ENCODE measurements around the gene RAPGEF4. TPM values are rescaled to one million over a fixed set of nuclear protein-coding genes. Genes with fewer than 3 reads are reported as not detected.

The RAPGEF4 gene
- total RNA-seq, 1 experiment from 2014 or later, result 0.98 TPM

- Histone ChIP-seq H3K36me3 (ENCODE audit: control insufficient read depth, insufficient read depth, low read length) (no peaks in the 10 kb centered on the region), H3K4me3 (ENCODE audit: low read depth, low read length) (no peak overlapping the region), H3K4me1 (peaks cover 11% of the 10 kb centered on the region), H3K9me3 (no peaks in the 10 kb centered on the region), H3K27me3 (replicated peaks; ENCODE audit: control insufficient read depth, insufficient read depth, low read length) (no peaks in the 10 kb centered on the region)
- Mint-ChIP-seq H3K27ac (ENCODE audit: unreplicated experiment) (no peak overlapping the region), H3K36me3 (ENCODE audit: insufficient read depth, unreplicated experiment) (no peaks in the 10 kb centered on the region), H3K4me3 (ENCODE audit: unreplicated experiment) (no peak overlapping the region), H3K27me3 (ENCODE audit: insufficient read depth, unreplicated experiment) (peaks cover 8% of the 10 kb centered on the region), H3K9me3 (ENCODE audit: unreplicated experiment) (no peaks in the 10 kb centered on the region), H3K4me1 (ENCODE audit: low read depth, unreplicated experiment) (peaks cover 4% of the 10 kb centered on the region)
- ChIA-PET POLR2A (no interaction called here), CTCF (no interaction called here)
- no peak for TF ChIP-seq CTCF (IDR thresholded peaks at IDR 0.05; ENCODE audit: insufficient read depth in 1 of 2, low read depth in 1 of 2, low read length in 1 of 2, severe bottlenecking in 1 of 2, unreplicated experiment in 1 of 2)
- intact Hi-C loops (cut with micrococcal nuclease; ENCODE audit: unreplicated experiment), result no loop called here
- DNase-seq, result no peak
- no TSS peak for BruUV-seq (replicated peaks)
Measured at GRCh38 chr2:172722481-172722880, 13.2 kb upstream of the RAPGEF4 start.

DNA sequence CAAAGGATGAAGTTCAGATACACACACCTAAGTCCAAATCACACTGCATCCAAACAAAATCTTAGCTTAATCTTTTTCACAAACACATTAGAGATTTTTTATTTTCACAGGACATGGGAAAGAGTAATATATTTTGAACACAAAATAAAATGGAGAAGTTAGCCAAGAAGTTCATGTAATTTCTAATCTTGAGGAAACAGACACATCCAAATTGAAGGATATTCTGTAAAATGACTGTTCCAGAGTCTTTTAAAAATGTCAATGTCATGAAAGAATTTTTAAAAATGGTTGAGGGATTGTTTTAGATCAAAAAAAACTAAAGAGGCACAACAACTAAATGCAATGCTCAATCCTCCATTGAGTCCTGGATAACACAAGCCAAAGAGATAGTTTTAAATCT is 12.4 kb upstream of the RAPGEF4 start:
- no peaks in the 10 kb centered on the region for H3K36me3 Mint-ChIP-seq (ENCODE audit: insufficient read depth, unreplicated experiment)
- no peak for DNase-seq
- Histone ChIP-seq H3K27me3 (replicated peaks; ENCODE audit: control insufficient read depth, insufficient read depth, low read length) (no peaks in the 10 kb centered on the region), H3K4me3 (ENCODE audit: low read depth, low read length) (no peak overlapping the region), H3K9me3 (no peaks in the 10 kb centered on the region), H3K36me3 (ENCODE audit: control insufficient read depth, insufficient read depth, low read length) (no peaks in the 10 kb centered on the region), H3K4me1 (peaks cover 11% of the 10 kb centered on the region)
- no TSS peak for BruUV-seq (replicated peaks)
- intact Hi-C loops (cut with micrococcal nuclease; ENCODE audit: unreplicated experiment), result no loop called here
- POLR2A ChIA-PET, result no interaction called here
- H3K27me3 Mint-ChIP-seq (ENCODE audit: insufficient read depth, unreplicated experiment), result peaks cover 8% of the 10 kb centered on the region
- no peaks in the 10 kb centered on the region for H3K9me3 Mint-ChIP-seq (ENCODE audit: unreplicated experiment)
- no peak overlapping the region for H3K4me3 Mint-ChIP-seq (ENCODE audit: unreplicated experiment)
- no peak overlapping the region for H3K27ac Mint-ChIP-seq (ENCODE audit: unreplicated experiment)
- CTCF ChIA-PET, result no interaction called here
- peaks cover 4% of the 10 kb centered on the region for H3K4me1 Mint-ChIP-seq (ENCODE audit: low read depth, unreplicated experiment)
- TF ChIP-seq CTCF (IDR thresholded peaks at IDR 0.05; ENCODE audit: insufficient read depth in 1 of 2, low read depth in 1 of 2, low read length in 1 of 2, severe bottlenecking in 1 of 2, unreplicated experiment in 1 of 2), result no peak

DNA sequence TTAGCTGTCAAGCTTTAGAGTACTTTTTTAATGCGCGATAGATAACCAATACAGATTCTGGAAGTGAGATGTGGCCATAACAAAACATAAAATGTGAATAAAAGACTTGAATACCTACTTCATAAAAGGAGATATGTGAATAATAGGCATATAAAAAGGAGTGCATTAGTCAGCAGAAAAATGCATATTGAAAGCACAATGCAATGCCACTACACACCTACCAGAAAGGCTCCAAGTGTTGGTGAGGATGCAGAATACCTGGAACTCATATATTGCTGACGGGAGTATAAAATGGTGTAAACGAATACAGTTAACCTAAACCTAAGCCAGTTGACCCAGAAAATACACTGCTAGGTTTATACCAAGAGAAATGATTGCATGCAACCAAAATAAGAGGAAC is 10.9 kb upstream of the RAPGEF4 start:
- intact Hi-C loops (cut with micrococcal nuclease; ENCODE audit: unreplicated experiment), result no loop called here
- Mint-ChIP-seq H3K36me3 (ENCODE audit: insufficient read depth, unreplicated experiment) (no peaks in the 10 kb centered on the region), H3K27me3 (ENCODE audit: insufficient read depth, unreplicated experiment) (peaks cover 6% of the 10 kb centered on the region), H3K4me1 (ENCODE audit: low read depth, unreplicated experiment) (peaks cover 4% of the 10 kb centered on the region), H3K27ac (ENCODE audit: unreplicated experiment) (no peak overlapping the region), H3K9me3 (ENCODE audit: unreplicated experiment) (no peaks in the 10 kb centered on the region), H3K4me3 (ENCODE audit: unreplicated experiment) (no peak overlapping the region)
- DNase-seq, result no peak
- no peaks in the 10 kb centered on the region for H3K9me3 ChIP-seq
- H3K27me3 ChIP-seq (replicated peaks; ENCODE audit: control insufficient read depth, insufficient read depth, low read length), result no peaks in the 10 kb centered on the region
- H3K4me1 ChIP-seq, result peaks cover 11% of the 10 kb centered on the region
- H3K36me3 ChIP-seq (ENCODE audit: control insufficient read depth, insufficient read depth, low read length), result no peaks in the 10 kb centered on the region
- no peak overlapping the region for H3K4me3 ChIP-seq (ENCODE audit: low read depth, low read length)
- no TSS peak for BruUV-seq (replicated peaks)
- ChIA-PET POLR2A (no interaction called here), CTCF (no interaction called here)
- TF ChIP-seq CTCF (IDR thresholded peaks at IDR 0.05; ENCODE audit: insufficient read depth in 1 of 2, low read depth in 1 of 2, low read length in 1 of 2, severe bottlenecking in 1 of 2, unreplicated experiment in 1 of 2), result no peak
